Smooth muscle cell (in vitro differentiated cells): Measurements from ENCODE around the gene PAXIP1. TPM values are rescaled to one million over a fixed set of nuclear protein-coding genes. Genes with fewer than 3 reads are reported as not detected.

ENCODE experiments used
- DNase-seq: peaks from one replicate; lab custom pipeline; 2025; ENCODE audit not compliant: unreplicated experiment; lab: John Stamatoyannopoulos, UW
- H2AFZ ChIP-seq: fragments of 200-600 bp; sonication (generic); 2 replicates; pipeline ENCODE4 v1.6.0; 2016; ENCODE audit warnings: antibody characterized with exemption, low read depth, mild to moderate bottlenecking
- H3F3A ChIP-seq: fragments of 200-600 bp; sonication (generic); 2 replicates; pipeline ENCODE4 v1.6.0; 2017; ENCODE audit warnings: antibody characterized with exemption, low read depth
- H3K27ac ChIP-seq: fragments of 200-600 bp; sonication (generic); 2 replicates; pipeline ENCODE4 v1.5.1; 2016; ENCODE audit warnings: low read depth, mild to moderate bottlenecking
- H3K27me3 ChIP-seq: fragments of 200-600 bp; sonication (generic); 2 replicates; pipeline ENCODE4 v1.6.1; 2016; ENCODE audit warnings: low read depth, mild to moderate bottlenecking
- H3K36me3 ChIP-seq: fragments of 200-600 bp; sonication (generic); 2 replicates; pipeline ENCODE4 v1.5.1; 2016; ENCODE audit warnings: low read depth
- H3K4me1 ChIP-seq: fragments of 200-600 bp; sonication (generic); 2 replicates; pipeline ENCODE4 v1.5.1; 2016; ENCODE audit warnings: low read depth
- H3K4me2 ChIP-seq: fragments of 200-600 bp; sonication (generic); 2 replicates; pipeline ENCODE4 v1.6.0; 2016; ENCODE audit warnings: mild to moderate bottlenecking
- H3K4me3 ChIP-seq: fragments of 200-600 bp; sonication (generic); 2 replicates; pipeline ENCODE4 v1.5.1; 2016; ENCODE audit warnings: mild to moderate bottlenecking
- H3K79me2 ChIP-seq: fragments of 200-600 bp; sonication (generic); 2 replicates; pipeline ENCODE4 v1.6.0; 2016; ENCODE audit warnings: low read depth, mild to moderate bottlenecking
- H3K9ac ChIP-seq: fragments of 200-600 bp; sonication (generic); 2 replicates; pipeline ENCODE4 v1.6.0; 2016; ENCODE audit warnings: low read depth
- H3K9me3 ChIP-seq: fragments of 200-600 bp; sonication (generic); replicated peaks from 2 replicates; pipeline ENCODE4 v1.5.1; 2016; ENCODE audit warnings: low read depth
- H4K20me1 ChIP-seq: fragments of 200-600 bp; sonication (generic); 2 replicates; pipeline ENCODE4 v1.6.0; 2016; ENCODE audit warnings: low read depth
- CTCF ChIP-seq: fragments of 200-600 bp; sonication (generic); IDR thresholded peaks from 2 replicates; pipeline ENCODE4 v1.5.1; 2017; ENCODE audit warnings: borderline replicate concordance, mild to moderate bottlenecking, antibody characterized with exemption; ENCODE audit not compliant: insufficient read depth, poor library complexity, severe bottlenecking
- WGBS: methylation state at CpG from one replicate; pipeline ENCODE4 v1.1.7; 2016; ENCODE audit warnings: low lambda C conversion rate; 5-methylcytosine and 5-hydroxymethylcytosine counted together
- polyA plus RNA-seq: library from polyadenylated mRNA; unstranded; fragments of >200 nt; fragmentation: Nextera tagmentation; extraction: Ambion mirVana; gene quantifications from 2 replicates; pipeline ENCODE4 v1.2.1, GENCODE V29; 2016
- total RNA-seq: library from RNA; depleted of rRNA; stranded (reverse); fragments of >200 nt; gene quantifications from 2 replicates; pipeline ENCODE4 v1.2.3, GENCODE V29; 2014

PAXIP1 gene
- total RNA-seq (7.1 and 10.5 TPM in 2 replicates), polyA plus RNA-seq (1.8 and 2.6 TPM in 2 replicates)

- 3% methylated on average over 18 of the region's 44 CpGs for WGBS
- no peaks in the 10 kb centered on the region for H3F3A ChIP-seq
- peaks cover 20% of the 10 kb centered on the region for H4K20me1 ChIP-seq
- H3K36me3 ChIP-seq: peaks cover under 1% of the 10 kb centered on the region
- no peaks in the 10 kb centered on the region for H3K27me3 ChIP-seq
- peak within 1 kb of the TSS; percentile 98 for H3K9ac ChIP-seq
- peak within 1 kb of the TSS; percentile 93 for H3K27ac ChIP-seq
- H3K4me1 ChIP-seq: peaks cover 6% of the 10 kb centered on the region
- no peaks in the 10 kb centered on the region for H3K9me3 ChIP-seq
- DNase-seq: no peak
- H3K4me3 ChIP-seq: peak within 1 kb of the TSS; percentile 95
- H3K4me2 ChIP-seq: peak within 1 kb of the TSS; percentile 98
- H2AFZ ChIP-seq: peak within 1 kb of the TSS; percentile 96
- no peak for TF ChIP-seq CTCF
- H3K79me2 ChIP-seq: peaks cover 22% of the 10 kb centered on the region
Measured at GRCh38 chr7:155003092-155003375, at the start of gene PAXIP1. PAXIP1 (minus strand) TSS chr7:155003124; CDS start chr7:155002929, 195 bp downstream.

GRCh38 chr7:155051355-155051754 lies 48.4 kb upstream of the PAXIP1 start:
- Histone ChIP-seq H3K9ac (no peak overlapping the region), H3K27ac (no peak overlapping the region), H3F3A (no peaks in the 10 kb centered on the region), H3K4me2 (no peak overlapping the region), H3K4me1 (no peaks in the 10 kb centered on the region), H3K27me3 (no peaks in the 10 kb centered on the region), H3K36me3 (no peaks in the 10 kb centered on the region), H2AFZ (no peak overlapping the region), H3K4me3 (no peak overlapping the region), H3K9me3 (no peaks in the 10 kb centered on the region), H4K20me1 (no peaks in the 10 kb centered on the region), H3K79me2 (no peaks in the 10 kb centered on the region)
- no peak for DNase-seq
- WGBS: 96% methylated on average over 4 of the region's 4 CpGs
- TF ChIP-seq CTCF: no peak

GRCh38 chr7:155048006-155048405 lies 45.1 kb upstream of the PAXIP1 start:
- H3K4me3 ChIP-seq: no peak overlapping the region
- WGBS: 83% methylated on average over 4 of the region's 4 CpGs
- H3K27ac ChIP-seq: no peak overlapping the region
- no peaks in the 10 kb centered on the region for H3K27me3 ChIP-seq
- no peak overlapping the region for H3K4me2 ChIP-seq
- no peaks in the 10 kb centered on the region for H4K20me1 ChIP-seq
- no peaks in the 10 kb centered on the region for H3K79me2 ChIP-seq
- no peaks in the 10 kb centered on the region for H3F3A ChIP-seq
- DNase-seq: no peak
- no peak overlapping the region for H3K9ac ChIP-seq
- no peak overlapping the region for H2AFZ ChIP-seq
- no peaks in the 10 kb centered on the region for H3K4me1 ChIP-seq
- H3K9me3 ChIP-seq: no peaks in the 10 kb centered on the region
- H3K36me3 ChIP-seq: no peaks in the 10 kb centered on the region
- TF ChIP-seq CTCF: no peak

- no peaks in the 10 kb centered on the region for H3K36me3 ChIP-seq
- no peaks in the 10 kb centered on the region for H3K9me3 ChIP-seq
- no peaks in the 10 kb centered on the region for H4K20me1 ChIP-seq
- H3K4me2 ChIP-seq: no peak overlapping the region
- H3K4me3 ChIP-seq: no peak overlapping the region
- 77% methylated on average over 4 of the region's 4 CpGs for whole genome bisulfite sequencing
- H3F3A ChIP-seq: no peaks in the 10 kb centered on the region
- TF ChIP-seq CTCF: no peak
- H2AFZ ChIP-seq: no peak overlapping the region
- no peaks in the 10 kb centered on the region for H3K4me1 ChIP-seq
- no peaks in the 10 kb centered on the region for H3K79me2 ChIP-seq
- DNase-seq: no peak
- no peaks in the 10 kb centered on the region for H3K27me3 ChIP-seq
- H3K27ac ChIP-seq: no peak overlapping the region
- no peak overlapping the region for H3K9ac ChIP-seq
Measured at GRCh38 chr7:155043756-155044155, 40.8 kb upstream of the PAXIP1 start.
